ENCODE results near the gene HTR6.

- TF ChIP-seq SIN3A (IDR thresholded peaks at IDR 0.05; ENCODE audit: borderline replicate concordance, insufficient read depth, low read length) (no peak), FOXP2 (optimal IDR thresholded peaks at IDR 0.05; ENCODE audit: borderline replicate concordance, extremely low read depth, extremely low read length, insufficient read depth) (no peak), TAF1 (IDR thresholded peaks at IDR 0.05; ENCODE audit: borderline replicate concordance, insufficient read depth, low read length) (no peak)
Measured at GRCh38 chr1:19709260-19709793, 44.7 kb downstream of the HTR6 start.

All from PFSK-1 (cell line).